Colonic mucosa (tissue), 4 donors: Measurements from ENCODE around the gene SLC5A11. TPM values are rescaled to one million over a fixed set of nuclear protein-coding genes. Genes with fewer than 3 reads are reported as not detected.

Experiments
- DNase-seq: peaks from one replicate; pipeline ENCODE4 v3.0.0-alpha.2; 2020
- H3K27ac ChIP-seq: fragments of 200-600 bp; one replicate; pipeline ENCODE4 v1.8.0; 2021
- H3K27me3 ChIP-seq: fragments of 200-600 bp; one replicate; pipeline ENCODE4 v1.8.0; 2021
- H3K36me3 ChIP-seq: fragments of 200-600 bp; one replicate; pipeline ENCODE4 v1.8.0; 2021
- H3K4me1 ChIP-seq: fragments of 200-600 bp; one replicate; pipeline ENCODE4 v1.8.0; 2021; ENCODE audit warnings: mild to moderate bottlenecking
- H3K4me3 ChIP-seq: fragments of 200-600 bp; one replicate; pipeline ENCODE4 v1.8.0; 2021
- H3K9ac ChIP-seq, 2 donors: one replicate each; pipeline ENCODE4 v1.7.0; 2013; ENCODE audit warnings: control low read depth in 2 of 2, low read depth in 2 of 2, low read length in 2 of 2
- H3K9me3 ChIP-seq: fragments of 200-600 bp; one replicate; pipeline ENCODE4 v1.8.0; 2021
- CTCF ChIP-seq: fragments of 200-600 bp; IDR thresholded peaks from one replicate; pipeline ENCODE4 v1.8.0; 2022; ENCODE audit warnings: antibody characterized with exemption, mild to moderate bottlenecking
- intact Hi-C: fragments of 100-400 bp; cut with DNase I; formaldehyde crosslinking; loops from one replicate; pipeline ENCODE4 v1.14.1; 2022
- total RNA-seq, 2 donors: library from RNA; stranded (reverse); fragmentation: NEBNext Ultra II Directional in 1 of 2; extraction: Animal tissue kit (Norgen Biotek cat#: 25700) in 1 of 2; gene quantifications; one replicate each; pipeline ENCODE4 v1.2.1, GENCODE V29; 2021
- donor health status: healthy.
- donor health status: DM: no; HTN: no; CAD: no.
- donor health status: DM: no; HTN: no; CAD: no.

SLC5A11 gene
- total RNA-seq, 2 donors from 2014 or later, result 0.79 to 2.6 TPM

- intact Hi-C loops, result no loop called here
- H3K9me3 ChIP-seq, result no peaks in the 10 kb centered on the region
- no peak overlapping the region for H3K9ac ChIP-seq
- no peaks in the 10 kb centered on the region for H3K27me3 ChIP-seq
- H3K27ac ChIP-seq, result no peak overlapping the region
- no peak overlapping the region for H3K4me3 ChIP-seq
- no peak for TF ChIP-seq CTCF
- no peak for DNase-seq
- H3K36me3 ChIP-seq, result peaks cover 17% of the 10 kb centered on the region
- H3K4me1 ChIP-seq, result no peaks in the 10 kb centered on the region
These were observed 24.6 kb upstream of the SLC5A11 start for GRCh38 chr16:24821129-24821528.

GRCh38 chr16:24822542-24822941 lies 23.2 kb upstream of the SLC5A11 start:
- DNase-seq, result no peak
- no peaks in the 10 kb centered on the region for H3K4me1 ChIP-seq
- peaks cover 13% of the 10 kb centered on the region for H3K36me3 ChIP-seq

GRCh38 chr16:24822974-24823373 lies 22.8 kb upstream of the SLC5A11 start:
- no peak overlapping the region for H3K4me3 ChIP-seq
- no peak overlapping the region for H3K27ac ChIP-seq
- intact Hi-C loops, result no loop called here
- no peak overlapping the region for H3K9ac ChIP-seq
- peaks cover 13% of the 10 kb centered on the region for H3K36me3 ChIP-seq
- no peak for TF ChIP-seq CTCF
- no peak for DNase-seq
- H3K4me1 ChIP-seq, result no peaks in the 10 kb centered on the region
- no peaks in the 10 kb centered on the region for H3K9me3 ChIP-seq
- no peaks in the 10 kb centered on the region for H3K27me3 ChIP-seq

More at GRCh38 chr16:24822542-24822941, 23.2 kb upstream of the SLC5A11 start:
- Histone ChIP-seq H3K9ac (no peak overlapping the region), H3K4me3 (no peak overlapping the region), H3K27me3 (no peaks in the 10 kb centered on the region), H3K9me3 (no peaks in the 10 kb centered on the region), H3K27ac (no peak overlapping the region)
- intact Hi-C loops, result no loop called here
- TF ChIP-seq CTCF, result no peak

- H3K9ac ChIP-seq, result no peak overlapping the region
- intact Hi-C loops, result no loop called here
- TF ChIP-seq CTCF, result no peak
- no peaks in the 10 kb centered on the region for H3K27me3 ChIP-seq
- H3K4me1 ChIP-seq, result no peaks in the 10 kb centered on the region
- peaks cover 13% of the 10 kb centered on the region for H3K36me3 ChIP-seq
- no peak overlapping the region for H3K4me3 ChIP-seq
- no peak overlapping the region for H3K27ac ChIP-seq
- H3K9me3 ChIP-seq, result no peaks in the 10 kb centered on the region
- DNase-seq, result no peak
These were observed 20.1 kb upstream of the SLC5A11 start for GRCh38 chr16:24825696-24826095.

GRCh38 chr16:24826096-24826690 lies 19.6 kb upstream of the SLC5A11 start:
- H3K4me3 ChIP-seq, result no peak overlapping the region
- H3K9me3 ChIP-seq, result no peaks in the 10 kb centered on the region
- H3K9ac ChIP-seq, result no peak overlapping the region
- DNase-seq, result no peak
- intact Hi-C loops, result no loop called here
- no peak for TF ChIP-seq CTCF
- no peaks in the 10 kb centered on the region for H3K27me3 ChIP-seq
- H3K27ac ChIP-seq, result no peak overlapping the region
- peaks cover 10% of the 10 kb centered on the region for H3K36me3 ChIP-seq
- no peaks in the 10 kb centered on the region for H3K4me1 ChIP-seq
